ENCODE data around the gene KMT2D. TPM values are rescaled to one million over a fixed set of nuclear protein-coding genes. Genes with fewer than 3 reads are reported as not detected.

KMT2D gene
- total and polyA plus RNA-seq, 2 experiments from 2014 or later = 17.6 to 120 TPM

GRCh38 chr12:49088932-49089330 is 28.3 kb upstream of the KMT2D start (continued):
- TF ChIP-seq ZNF462 (CRISPR knock-in tag; IDR thresholded peaks at IDR 0.05) (no peak), JUNB (IDR thresholded peaks at IDR 0.05; ENCODE audit: unreplicated experiment) (no peak), ZNF114 (CRISPR knock-in tag; IDR thresholded peaks at IDR 0.05) (no peak), NANOG (IDR thresholded peaks at IDR 0.05; ENCODE audit: borderline replicate concordance) (no peak), EZH2phosphoT487 (IDR thresholded peaks at IDR 0.05; ENCODE audit: unreplicated experiment) (no peak)

GRCh38 chr12:49088150-49088931 is 27.7 kb upstream of the KMT2D start:
- H3K27ac ChIP-seq (ENCODE audit: low read depth) = no peak overlapping the region
- Mint-ChIP-seq H3K4me1 (peaks cover 36% of the 10 kb centered on the region), H3K27ac (no peak overlapping the region), H3K9me3 (no peaks in the 10 kb centered on the region), H3K4me3 (peak overlapping the region; percentile 58), H3K36me3 (ENCODE audit: low read depth) (no peaks in the 10 kb centered on the region; the same call in 2 of the 3 replicates), H3K27me3 (ENCODE audit: insufficient read depth, low read depth, poor library complexity) (peaks cover 62% of the 10 kb centered on the region)
- DNase-seq (ENCODE audit: low spot score) (peak; percentile 93), ATAC-seq (peak; percentile 77)
- no peaks in the 10 kb centered on the region for H3K9me2 ChIP-seq (ENCODE audit: insufficient read depth)
- peaks cover 35% of the 10 kb centered on the region for H3K4me1 ChIP-seq (ENCODE audit: insufficient read depth)
- H3K4me2 ChIP-seq = peak overlapping the region; percentile 78
- no peaks in the 10 kb centered on the region for H3K36me3 ChIP-seq (ENCODE audit: insufficient read depth)
- H3F3A ChIP-seq (replicated peaks; ENCODE audit: low read depth) = peaks cover 12% of the 10 kb centered on the region; the same call in 1 of the 2 replicates
- H3K4me3 ChIP-seq = peak overlapping the region; percentile 49
- no peaks in the 10 kb centered on the region for H3K79me2 ChIP-seq (replicated peaks; ENCODE audit: insufficient read depth)
- H2AFZ ChIP-seq = peak overlapping the region; percentile 85
- H4K20me1 ChIP-seq (replicated peaks; ENCODE audit: insufficient read depth) = peaks cover 11% of the 10 kb centered on the region
- H3K27me3 ChIP-seq (ENCODE audit: insufficient read depth) = peaks cover 82% of the 10 kb centered on the region
- peak; percentile 58 for TF ChIP-seq EZH2 (IDR thresholded peaks at IDR 0.05; ENCODE audit: low read depth, unreplicated experiment)
- no peak for TF ChIP-seq ZNF462 (CRISPR knock-in tag; IDR thresholded peaks at IDR 0.05)

Measured in GM23338 (cell line).